Measurements from ENCODE around the gene MAML3. TPM values are rescaled to one million over a fixed set of nuclear protein-coding genes. Genes with fewer than 3 reads are reported as not detected.

Gene MAML3
- total RNA-seq, 2 donors from 2014 or later, result 6.3 to 6.5 TPM

Other genes with a start within 250 kb of the MAML3 start
- 10 to 100 TPM; 62.2 to 63.7 TPM for gene SCOC, start 219.5 kb upstream of the MAML3 start, total RNA-seq

Data from posterior vena cava (tissue), 2 donors.